MCF 10A (cell line): ENCODE measurements around the gene PARD3B. TPM values are rescaled to one million over a fixed set of nuclear protein-coding genes. Genes with fewer than 3 reads are reported as not detected.

Source experiments
- BruUV-seq: library from RNA; stranded (reverse); fragments of 400-500 nt; replicated peaks from 2 replicates; lab custom pipeline; 2021; lab: Mats Ljungman, UMichigan
- CTCF ChIA-PET: fragments of 300-600 bp; sonication (Branson Sonifier 250); formaldehyde crosslinking; extraction: SDS; loops from one replicate; lab custom pipeline; 2021; ENCODE audit warnings: antibody characterized with exemption, inconsistent platforms; lab: Yijun Ruan, JAX
- POLR2A ChIA-PET: fragments of 300-600, 350-650 bp; sonication (Branson Sonifier 250); formaldehyde crosslinking; extraction: SDS; loops from one replicate; lab custom pipeline; 2020; ENCODE audit warnings: antibody characterized with exemption, inconsistent platforms; lab: Yijun Ruan, JAX
- DNase-seq: peaks from one replicate; pipeline ENCODE4 v3.0.0-alpha.2; 2018; ENCODE audit not compliant: unreplicated experiment
- H3K27ac Mint-ChIP-seq: one replicate; pipeline ENCODE4 v1.8.0; 2022; ENCODE audit warnings: mild to moderate bottlenecking, low read depth, mixed read lengths; ENCODE audit not compliant: unreplicated experiment
- H3K27me3 Mint-ChIP-seq: one replicate; pipeline ENCODE4 v1.8.0; 2022; ENCODE audit warnings: mixed read lengths; ENCODE audit not compliant: insufficient read depth, unreplicated experiment
- H3K36me3 Mint-ChIP-seq: one replicate; pipeline ENCODE4 v1.8.0; 2022; ENCODE audit warnings: mild to moderate bottlenecking, moderate library complexity, mixed read lengths; ENCODE audit not compliant: insufficient read depth, unreplicated experiment
- H3K4me1 Mint-ChIP-seq: one replicate; pipeline ENCODE4 v1.8.0; 2022; ENCODE audit warnings: mixed read lengths; ENCODE audit not compliant: insufficient read depth, unreplicated experiment
- H3K4me3 Mint-ChIP-seq: one replicate; pipeline ENCODE4 v1.8.0; 2022; ENCODE audit warnings: mild to moderate bottlenecking, moderate library complexity, mixed read lengths; ENCODE audit not compliant: unreplicated experiment
- H3K9me3 Mint-ChIP-seq: one replicate; pipeline ENCODE4 v1.8.0; 2022; ENCODE audit warnings: mixed read lengths; ENCODE audit not compliant: unreplicated experiment
- CTCF ChIP-seq: fragments of 200-600 bp; IDR thresholded peaks from one replicate; pipeline ENCODE4 v1.8.0; 2022; ENCODE audit warnings: antibody characterized with exemption, mild to moderate bottlenecking; ENCODE audit not compliant: unreplicated experiment
- intact Hi-C: fragments of 100-400 bp; cut with micrococcal nuclease; formaldehyde crosslinking; loops from 2 replicates; pipeline ENCODE4 v1.14.1; 2022
- total RNA-seq: library from RNA; stranded (reverse); gene quantifications from 2 replicates; pipeline ENCODE4 v1.2.3, GENCODE V29; 2022

The PARD3B gene
- total RNA-seq, 1 experiment from 2014 or later, result 11.6 TPM

GRCh38 chr2:204737296-204737695 is 192.0 kb downstream of the PARD3B start:
- no peak for TF ChIP-seq CTCF
- no peak overlapping the region for H3K27ac Mint-ChIP-seq
- ChIA-PET CTCF (interaction anchor here (0.8 kb wide), 1 partner anchor 965 kb away, joined by 3 read pairs; no protein-coding TSS in a partner anchor), POLR2A (no interaction called here)
- intact Hi-C loops, result no loop called here
- no peaks in the 10 kb centered on the region for H3K36me3 Mint-ChIP-seq
- peaks cover under 1% of the 10 kb centered on the region for H3K4me1 Mint-ChIP-seq
- H3K9me3 Mint-ChIP-seq, result peaks cover 8% of the 10 kb centered on the region
- BruUV-seq, result no TSS peak
- H3K4me3 Mint-ChIP-seq, result no peak overlapping the region
- no peak for DNase-seq
- H3K27me3 Mint-ChIP-seq, result no peaks in the 10 kb centered on the region

- no peaks in the 10 kb centered on the region for H3K36me3 Mint-ChIP-seq
- CTCF ChIA-PET, result interaction anchor here (1.0 kb wide), 1 partner anchor 25 kb away, joined by 3 read pairs; no protein-coding TSS in a partner anchor
- BruUV-seq, result no TSS peak
- POLR2A ChIA-PET, result no interaction called here
- H3K27ac Mint-ChIP-seq, result no peak overlapping the region
- H3K4me1 Mint-ChIP-seq, result no peaks in the 10 kb centered on the region
- H3K27me3 Mint-ChIP-seq, result no peaks in the 10 kb centered on the region
- TF ChIP-seq CTCF, result no peak
- peaks cover 8% of the 10 kb centered on the region for H3K9me3 Mint-ChIP-seq
- no peak for DNase-seq
- intact Hi-C loops, result no loop called here
- H3K4me3 Mint-ChIP-seq, result no peak overlapping the region
Measured at GRCh38 chr2:204738721-204739120, 193.4 kb downstream of the PARD3B start.

GRCh38 chr2:204743393-204743960 is 198.2 kb downstream of the PARD3B start:
- H3K4me1 Mint-ChIP-seq, result no peaks in the 10 kb centered on the region
- TF ChIP-seq CTCF, result no peak
- no peaks in the 10 kb centered on the region for H3K36me3 Mint-ChIP-seq
- no peak for DNase-seq
- no peak overlapping the region for H3K27ac Mint-ChIP-seq
- no peaks in the 10 kb centered on the region for H3K27me3 Mint-ChIP-seq
- intact Hi-C loops, result no loop called here
- H3K9me3 Mint-ChIP-seq, result no peaks in the 10 kb centered on the region
- H3K4me3 Mint-ChIP-seq, result no peak overlapping the region
- ChIA-PET POLR2A (interaction anchor here (0.7 to 1.1 kb wide), 2 partner anchors 622 to 712 kb away, joined by 3 to 4 read pairs; no protein-coding TSS in a partner anchor), CTCF (interaction anchor here (0.7 kb wide), 1 partner anchor 877 kb away, joined by 4 read pairs; no protein-coding TSS in a partner anchor)
- BruUV-seq, result no TSS peak

DNA sequence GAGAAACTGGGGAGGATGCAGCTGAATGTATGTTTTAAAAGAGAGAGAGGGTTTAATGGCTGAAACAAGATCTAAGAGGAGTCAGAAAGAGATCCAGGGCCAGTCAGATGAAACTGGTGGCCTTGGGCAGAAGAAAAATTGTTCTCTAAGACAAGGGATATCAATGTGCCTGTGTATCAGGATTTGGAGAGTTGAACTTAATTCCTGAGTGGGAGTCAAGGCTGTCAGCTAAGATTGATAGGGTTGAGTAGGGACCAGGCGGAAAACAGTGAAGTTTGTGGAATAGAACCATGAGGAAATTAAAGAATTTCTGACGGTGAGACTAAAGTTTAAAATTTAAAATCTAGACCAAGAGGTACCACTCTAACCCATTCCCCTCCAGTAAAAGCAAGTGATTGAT is 199.2 kb downstream of the PARD3B start:
- Mint-ChIP-seq H3K27me3 (no peaks in the 10 kb centered on the region), H3K36me3 (no peaks in the 10 kb centered on the region), H3K4me3 (no peak overlapping the region), H3K27ac (no peak overlapping the region), H3K4me1 (no peaks in the 10 kb centered on the region), H3K9me3 (no peaks in the 10 kb centered on the region)
- POLR2A ChIA-PET, result no interaction called here
- CTCF ChIA-PET, result interaction anchor here (0.5 to 0.6 kb wide), 3 partner anchors 631 to 932 kb away, joined by 3 to 4 read pairs (median 3); no protein-coding TSS in a partner anchor
- no TSS peak for BruUV-seq
- TF ChIP-seq CTCF, result no peak
- DNase-seq, result no peak
- intact Hi-C loops, result no loop called here
